NCI-H510A (cell line): ENCODE results near the gene DEPP1.

ENCODE experiments used
- DNase-seq: peaks from one replicate; lab custom pipeline; 2025; lab: John Stamatoyannopoulos, UW

The DEPP1 gene

GRCh38 chr10:44978213-44978569 is 418 bp downstream of the DEPP1 start:
- DNase-seq = no peak

GRCh38 chr10:44977287-44978212 is 1.1 kb downstream of the DEPP1 start:
- DNase-seq = no peak

GRCh38 chr10:44976352-44977198 is 2.0 kb downstream of the DEPP1 start:
- DNase-seq = no peak

GRCh38 chr10:44975431-44976331 is 2.9 kb downstream of the DEPP1 start:
- no peak for DNase-seq

GRCh38 chr10:44974628-44975430 is 3.8 kb downstream of the DEPP1 start:
- DNase-seq = no peak

GRCh38 chr10:44974082-44974627 is 4.5 kb downstream of the DEPP1 start:
- DNase-seq = no peak

GRCh38 chr10:44973323-44974081 is 5.1 kb downstream of the DEPP1 start:
- DNase-seq = no peak

- DNase-seq = no peak
These were observed 5.7 kb downstream of the DEPP1 start for GRCh38 chr10:44972874-44973306.

GRCh38 chr10:44971935-44972757 is 6.5 kb downstream of the DEPP1 start:
- no peak for DNase-seq

GRCh38 chr10:44971434-44971833 is 7.2 kb downstream of the DEPP1 start:
- no peak for DNase-seq

- DNase-seq = no peak
These were observed 7.7 kb downstream of the DEPP1 start for GRCh38 chr10:44970812-44971395.

GRCh38 chr10:44969854-44970253 is 8.8 kb downstream of the DEPP1 start:
- no peak for DNase-seq

- DNase-seq = no peak
These were observed 9.9 kb downstream of the DEPP1 start for GRCh38 chr10:44968500-44969400.

GRCh38 chr10:44968091-44968490 is 10.5 kb downstream of the DEPP1 start:
- no peak for DNase-seq

GRCh38 chr10:44967616-44968015 is 11.0 kb downstream of the DEPP1 start:
- no peak for DNase-seq

GRCh38 chr10:44966816-44967509 is 11.6 kb downstream of the DEPP1 start:
- no peak for DNase-seq
